ENCODE results near the gene CNIH1.
"Not testable (repeated sequence)": the region's sequence is repeated elsewhere in the genome, so short reads cannot be mapped to it uniquely, and the experiment has no call there.

The CNIH1 gene

GRCh38 chr14:54425537-54426274 is 15.5 kb downstream of the CNIH1 start:
- no peak for DNase-seq

- DNase-seq: no peak
Measured at GRCh38 chr14:54425068-54425467, 16.1 kb downstream of the CNIH1 start.

- DNase-seq: no peak
Measured at GRCh38 chr14:54424479-54424901, 16.7 kb downstream of the CNIH1 start.

GRCh38 chr14:54423991-54424390 is 17.2 kb downstream of the CNIH1 start:
- no peak for DNase-seq

GRCh38 chr14:54420478-54421142 is 20.6 kb downstream of the CNIH1 start:
- DNase-seq: no peak

GRCh38 chr14:54411371-54411770 is 29.8 kb downstream of the CNIH1 start:
- no peak for DNase-seq

- no peak for DNase-seq
Measured at GRCh38 chr14:54410215-54410614, 31.0 kb downstream of the CNIH1 start.

- not testable (repeated sequence) for DNase-seq
Measured at GRCh38 chr14:54403401-54404005, 37.7 kb downstream of the CNIH1 start.

- no peak for DNase-seq
Measured at GRCh38 chr14:54399560-54399959, 41.6 kb downstream of the CNIH1 start.

GRCh38 chr14:54396493-54397335 is 44.5 kb downstream of the CNIH1 start, which contains the start of gene CDKN3:
Gene CDKN3, plus strand, starts transcription at chr14:54397007. Its CDS starts 62 bp downstream, at chr14:54397069.
- peak; percentile 93 for DNase-seq

- no peak for DNase-seq
Measured at GRCh38 chr14:54396183-54396492, 45.0 kb downstream of the CNIH1 start.

GRCh38 chr14:54395716-54396115 is 45.5 kb downstream of the CNIH1 start:
- DNase-seq: no peak

GRCh38 chr14:54395284-54395683 is 45.9 kb downstream of the CNIH1 start:
- DNase-seq: no peak

- DNase-seq: no peak
Measured at GRCh38 chr14:54394596-54394995, 46.6 kb downstream of the CNIH1 start.

GRCh38 chr14:54392986-54393884 is 47.9 kb downstream of the CNIH1 start:
- not testable (repeated sequence) for DNase-seq

GRCh38 chr14:54392131-54392859 is 48.9 kb downstream of the CNIH1 start:
- no peak for DNase-seq

GRCh38 chr14:54387328-54387727 is 53.8 kb downstream of the CNIH1 start:
- DNase-seq: no peak

- DNase-seq: no peak
Measured at GRCh38 chr14:54385556-54385955, 55.6 kb downstream of the CNIH1 start.

GRCh38 chr14:54383835-54384234 is 57.3 kb downstream of the CNIH1 start:
- no peak for DNase-seq

GRCh38 chr14:54381821-54382220 is 59.4 kb downstream of the CNIH1 start:
- DNase-seq: no peak

- not testable (repeated sequence) for DNase-seq
Measured at GRCh38 chr14:54380558-54380957, 60.6 kb downstream of the CNIH1 start.
